ENCODE data around the gene POLR2J. TPM values are rescaled to one million over a fixed set of nuclear protein-coding genes. Genes with fewer than 3 reads are reported as not detected.

Gene POLR2J
- total RNA-seq, 1 donor from 2014 or later, result 49.5 TPM

DNA sequence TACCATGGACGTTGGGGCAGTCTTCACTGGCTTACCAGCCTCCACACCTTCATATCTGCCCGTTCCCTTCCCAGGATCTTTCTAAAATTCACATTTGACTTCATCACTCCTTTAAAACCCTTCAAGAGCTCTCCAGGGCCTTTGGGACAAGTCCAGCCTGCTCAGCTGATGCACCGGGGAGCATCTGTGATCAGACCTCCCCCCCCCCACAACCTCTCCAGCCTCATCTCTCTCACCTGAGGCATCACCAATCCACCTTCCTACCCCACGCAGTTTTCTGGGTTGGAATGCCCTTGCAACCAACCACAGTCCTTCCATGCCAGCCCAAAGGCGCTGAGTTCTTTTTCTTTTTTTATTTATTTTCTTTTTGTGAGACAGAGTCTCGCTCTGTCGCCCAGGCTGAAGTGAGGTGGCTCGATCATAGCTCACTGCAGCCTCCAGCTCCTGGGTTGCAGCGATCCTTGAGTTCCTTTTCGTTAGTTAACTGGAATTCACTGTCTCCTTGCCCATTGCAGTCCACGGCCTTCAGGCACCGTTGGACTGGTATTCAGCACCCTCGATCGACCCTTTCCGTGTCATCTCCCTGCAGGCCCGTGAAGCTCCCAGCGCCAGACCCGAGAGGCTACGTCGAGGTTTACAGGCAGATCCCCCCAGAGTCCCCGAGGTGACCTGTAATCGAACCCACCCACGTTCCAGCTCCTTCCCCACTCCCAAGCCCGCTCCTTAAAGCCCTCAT lies 14.7 kb downstream of the POLR2J start:
- Mint-ChIP-seq H3K27me3 (no peaks in the 10 kb centered on the region), H3K36me3 (ENCODE audit: low read depth) (peaks cover 14% of the 10 kb centered on the region), H3K4me3 (peak overlapping the region; percentile 90), H3K4me1 (peaks cover 33% of the 10 kb centered on the region), H3K27ac (peak overlapping the region; percentile 72), H3K9me3 (no peaks in the 10 kb centered on the region)
- ATAC-seq (ENCODE audit: low read depth) (no peak), DNase-seq (no peak)
- ChIA-PET CTCF (interaction anchor here (2.1 to 4.9 kb wide), 2 partner anchors 51 to 59 kb away, joined by 12 to 19 read pairs; no protein-coding TSS in a partner anchor), POLR2A (interaction anchor here (0.5 to 3.1 kb wide), 13 partner anchors 10 to 1320 kb away, joined by 3 to 13 read pairs (median 3); partner anchors contain the start of gene PRKRIP1)
- intact Hi-C loops (cut with micrococcal nuclease), result loop anchor here (1.0 to 2.0 kb wide), 4 partner anchors 19 to 68 kb away; partner anchors contain the start of genes ORAI2 and PRKRIP1
- no peak for TF ChIP-seq CTCF (IDR thresholded peaks at IDR 0.05)

DNA sequence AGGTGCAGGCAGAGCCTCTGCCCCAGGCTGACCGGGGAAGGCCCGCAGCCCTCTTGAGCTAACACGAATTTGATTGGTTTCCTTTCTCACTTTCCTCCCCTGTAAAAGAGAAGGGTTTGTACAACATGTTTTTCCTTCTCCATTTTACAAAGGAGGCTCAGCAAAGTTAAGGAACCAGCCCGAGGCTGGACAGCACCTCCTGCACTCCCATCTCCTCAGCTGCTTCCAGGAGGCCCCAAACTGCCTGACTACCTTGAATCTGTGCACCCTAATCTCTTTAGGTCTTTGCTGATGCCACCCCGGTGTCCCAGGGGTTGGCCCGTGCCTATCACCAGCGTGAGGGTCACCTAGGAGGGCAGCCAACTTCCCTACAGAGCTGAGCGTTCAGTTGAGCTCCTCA lies 18.3 kb downstream of the POLR2J start:
- ChIA-PET POLR2A (interaction anchor here (1.0 to 1.2 kb wide), 2 partner anchors 11 to 34 kb away, joined by 3 read pairs; no protein-coding TSS in a partner anchor), CTCF (interaction anchor here (1.5 kb wide), 1 partner anchor 48 kb away, joined by 3 read pairs; no protein-coding TSS in a partner anchor)
- no peak for TF ChIP-seq CTCF (IDR thresholded peaks at IDR 0.05)
- Mint-ChIP-seq H3K9me3 (no peaks in the 10 kb centered on the region), H3K27me3 (no peaks in the 10 kb centered on the region), H3K36me3 (ENCODE audit: low read depth) (peaks cover 25% of the 10 kb centered on the region), H3K4me3 (no peak overlapping the region), H3K4me1 (peaks cover 20% of the 10 kb centered on the region), H3K27ac (no peak overlapping the region)
- ATAC-seq (ENCODE audit: low read depth) (no peak), DNase-seq (no peak)
- intact Hi-C loops (cut with micrococcal nuclease), result no loop called here

- ATAC-seq (ENCODE audit: low read depth) (no peak), DNase-seq (no peak)
- Mint-ChIP-seq H3K27me3 (no peaks in the 10 kb centered on the region), H3K4me3 (no peak overlapping the region), H3K9me3 (no peaks in the 10 kb centered on the region), H3K36me3 (ENCODE audit: low read depth) (peaks cover 27% of the 10 kb centered on the region), H3K27ac (no peak overlapping the region), H3K4me1 (peaks cover 17% of the 10 kb centered on the region)
- intact Hi-C loops (cut with micrococcal nuclease), result no loop called here
- TF ChIP-seq CTCF (IDR thresholded peaks at IDR 0.05), result no peak
- ChIA-PET CTCF (interaction anchor here (1.5 kb wide), 1 partner anchor 47 kb away, joined by 3 read pairs; no protein-coding TSS in a partner anchor), POLR2A (interaction anchor here (0.6 to 1.2 kb wide), 2 partner anchors 12 to 1581 kb away, joined by 3 to 4 read pairs; no protein-coding TSS in a partner anchor)
These were observed 19.4 kb downstream of the POLR2J start for GRCh38 chr7:102459221-102459844.

DNA sequence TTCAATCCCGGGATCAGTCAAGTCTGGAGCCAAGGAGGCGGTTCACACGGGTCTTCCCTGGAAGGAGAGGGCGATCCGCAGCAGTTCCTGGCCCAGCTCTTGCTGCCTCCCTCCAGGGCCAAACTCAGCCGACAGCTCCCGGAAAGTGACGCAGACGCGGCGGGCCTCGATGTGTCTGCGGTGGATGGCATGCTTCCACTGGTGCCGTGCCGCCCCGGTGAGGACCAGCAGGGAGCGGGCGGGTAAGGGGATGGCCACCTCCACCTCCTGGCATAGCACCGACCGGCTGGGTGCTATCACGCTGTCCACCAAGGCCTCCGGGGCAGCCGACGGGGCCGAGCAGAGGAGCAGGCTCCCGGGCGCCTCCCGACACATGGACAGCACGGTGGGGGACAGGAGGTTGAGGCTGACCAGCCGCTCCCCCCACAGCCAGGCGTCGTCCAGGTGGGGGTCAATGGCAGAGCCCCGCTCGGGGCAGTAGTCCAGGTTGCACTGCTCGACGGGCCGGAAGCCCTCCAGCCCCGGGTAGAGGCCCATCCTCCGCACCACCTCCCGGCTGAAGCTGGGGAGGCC lies 21.3 kb downstream of the POLR2J start:
- no peaks in the 10 kb centered on the region for H3K9me3 Mint-ChIP-seq
- no peak for TF ChIP-seq CTCF (IDR thresholded peaks at IDR 0.05)
- H3K27me3 Mint-ChIP-seq, result no peaks in the 10 kb centered on the region
- no peak overlapping the region for H3K4me3 Mint-ChIP-seq
- H3K27ac Mint-ChIP-seq, result no peak overlapping the region
- DNase-seq (no peak), ATAC-seq (ENCODE audit: low read depth) (no peak)
- peaks cover 27% of the 10 kb centered on the region for H3K36me3 Mint-ChIP-seq (ENCODE audit: low read depth)
- intact Hi-C loops (cut with micrococcal nuclease), result no loop called here
- peaks cover 4% of the 10 kb centered on the region for H3K4me1 Mint-ChIP-seq
- CTCF ChIA-PET, result interaction anchor here (1.3 kb wide), 1 partner anchor 42 kb away, joined by 3 read pairs; no protein-coding TSS in a partner anchor
- POLR2A ChIA-PET, result interaction anchor here (1.0 to 1.4 kb wide), 2 partner anchors 12 to 45 kb away, joined by 3 to 8 read pairs; no protein-coding TSS in a partner anchor
